ENCODE data around the gene RALGAPA1. TPM values are rescaled to one million over a fixed set of nuclear protein-coding genes. Genes with fewer than 3 reads are reported as not detected.

RALGAPA1 gene
- total RNA-seq, 4 donors from 2014 or later: 81.9 to 113 (median 99.6) TPM

DNA sequence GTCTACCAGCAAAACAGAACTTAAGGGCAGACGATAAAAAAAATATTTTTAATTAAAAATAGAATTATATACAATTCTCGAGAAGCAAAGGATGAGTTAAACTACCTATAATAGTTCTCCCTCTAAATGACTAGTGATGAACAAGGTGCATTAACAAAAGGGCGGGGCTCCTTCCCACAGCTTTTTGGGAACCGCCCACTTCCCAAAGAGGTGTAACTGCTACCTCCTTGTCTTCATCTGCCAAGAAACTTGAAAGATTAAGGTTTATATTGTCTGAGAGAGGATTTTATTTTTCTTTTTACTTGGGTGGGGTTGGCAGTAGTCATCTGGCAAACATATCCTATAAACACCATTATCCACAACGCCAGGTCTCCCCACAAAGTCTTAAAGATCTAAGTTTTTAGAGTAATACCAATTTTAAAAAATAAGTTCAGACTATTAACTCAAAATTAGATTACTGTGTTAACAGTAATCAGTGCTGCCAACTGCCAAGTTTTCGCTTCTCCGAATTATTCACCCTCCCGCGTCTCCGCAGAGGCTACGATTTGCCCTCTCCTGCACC is 938 bp downstream of the RALGAPA1 start:
- DNase-seq (ENCODE audit: low spot score in 2 of 2): no peak
- Histone ChIP-seq H3K36me3 (peaks cover 0 to 6% (median 0%) of the 10 kb centered on the region in 3 donors), H3K4me1 (peaks cover 0 to 32% (median 13%) of the 10 kb centered on the region in 4 donors), H3K27ac (peak overlapping the region; percentile 78 to 92 (median 91)), H3K27me3 (no peaks in the 10 kb centered on the region), H3K9me3 (no peaks in the 10 kb centered on the region), H3K4me3 (peak overlapping the region; percentile 46 to 84 (median 82))
- WGBS, 2 donors: 3 to 5% methylated on average over 11 of the region's 11 CpGs
- TF ChIP-seq, protein P1, sequence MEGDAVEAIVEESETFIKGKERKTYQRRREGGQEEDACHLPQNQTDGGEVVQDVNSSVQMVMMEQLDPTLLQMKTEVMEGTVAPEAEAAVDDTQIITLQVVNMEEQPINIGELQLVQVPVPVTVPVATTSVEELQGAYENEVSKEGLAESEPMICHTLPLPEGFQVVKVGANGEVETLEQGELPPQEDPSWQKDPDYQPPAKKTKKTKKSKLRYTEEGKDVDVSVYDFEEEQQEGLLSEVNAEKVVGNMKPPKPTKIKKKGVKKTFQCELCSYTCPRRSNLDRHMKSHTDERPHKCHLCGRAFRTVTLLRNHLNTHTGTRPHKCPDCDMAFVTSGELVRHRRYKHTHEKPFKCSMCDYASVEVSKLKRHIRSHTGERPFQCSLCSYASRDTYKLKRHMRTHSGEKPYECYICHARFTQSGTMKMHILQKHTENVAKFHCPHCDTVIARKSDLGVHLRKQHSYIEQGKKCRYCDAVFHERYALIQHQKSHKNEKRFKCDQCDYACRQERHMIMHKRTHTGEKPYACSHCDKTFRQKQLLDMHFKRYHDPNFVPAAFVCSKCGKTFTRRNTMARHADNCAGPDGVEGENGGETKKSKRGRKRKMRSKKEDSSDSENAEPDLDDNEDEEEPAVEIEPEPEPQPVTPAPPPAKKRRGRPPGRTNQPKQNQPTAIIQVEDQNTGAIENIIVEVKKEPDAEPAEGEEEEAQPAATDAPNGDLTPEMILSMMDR (IDR thresholded peaks at IDR 0.05): no peak
- TF ChIP-seq EP300 (IDR thresholded peaks at IDR 0.05) (peak in 1 of 2 donors; percentile 15), POLR2A (IDR thresholded peaks at IDR 0.05) (no peak)

DNA sequence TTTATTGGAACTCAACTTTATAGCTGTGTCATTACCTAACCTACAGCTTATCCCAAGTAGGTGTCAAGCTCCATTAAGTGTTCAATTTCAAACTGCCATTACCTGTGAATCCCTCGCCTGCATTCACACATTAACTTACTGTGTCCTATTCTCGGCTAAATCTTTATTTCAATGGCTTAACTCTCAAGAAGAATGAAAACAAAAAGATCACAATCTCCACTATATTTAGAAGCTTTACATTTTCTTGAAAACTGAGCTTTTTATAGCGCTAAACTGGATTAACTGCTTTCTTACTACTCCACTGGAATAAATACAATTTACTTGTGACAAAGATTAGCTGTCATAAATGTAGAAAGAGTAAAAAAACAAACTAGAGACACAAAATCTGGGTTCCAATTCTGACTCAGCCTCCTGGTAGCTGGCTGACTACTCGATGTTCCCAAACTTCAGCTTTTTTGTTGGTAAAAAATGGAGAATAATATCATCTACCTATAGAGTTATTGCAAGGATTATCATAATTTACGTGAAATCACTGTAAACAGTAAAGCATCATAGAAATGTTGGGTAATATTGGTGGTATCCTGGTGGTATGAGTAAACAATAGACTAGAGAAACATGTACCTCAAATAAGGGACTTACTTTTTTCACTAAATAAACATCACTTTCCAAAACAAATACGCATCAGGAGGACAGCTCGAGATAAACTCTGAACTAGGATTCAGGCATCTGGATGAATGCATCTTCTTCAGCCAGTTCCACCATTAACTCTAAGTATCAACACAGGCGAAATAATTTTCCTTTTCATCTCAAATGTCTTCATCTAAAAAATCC is 1.7 kb downstream of the RALGAPA1 start:
- peaks cover 0 to 40% (median 13%) of the 10 kb centered on the region in 4 donors for H3K4me1 ChIP-seq
- peaks cover 0 to 6% (median 0%) of the 10 kb centered on the region in 3 donors for H3K36me3 ChIP-seq
- TF ChIP-seq, protein P1 (IDR thresholded peaks at IDR 0.05): no peak
- TF ChIP-seq POLR2A (IDR thresholded peaks at IDR 0.05): no peak
- no peak for TF ChIP-seq EP300 (IDR thresholded peaks at IDR 0.05)
- H3K9me3 ChIP-seq: no peaks in the 10 kb centered on the region
- no peaks in the 10 kb centered on the region for H3K27me3 ChIP-seq
- no peak for DNase-seq (ENCODE audit: low spot score in 2 of 2)
- H3K4me3 ChIP-seq: peak overlapping the region; percentile 46 to 84 (median 82)
- peak overlapping the region in 1 of 4 donors; percentile 92 for H3K27ac ChIP-seq
- 60 to 62% methylated on average over 8 of the region's 8 CpGs for WGBS, 2 donors

DNA sequence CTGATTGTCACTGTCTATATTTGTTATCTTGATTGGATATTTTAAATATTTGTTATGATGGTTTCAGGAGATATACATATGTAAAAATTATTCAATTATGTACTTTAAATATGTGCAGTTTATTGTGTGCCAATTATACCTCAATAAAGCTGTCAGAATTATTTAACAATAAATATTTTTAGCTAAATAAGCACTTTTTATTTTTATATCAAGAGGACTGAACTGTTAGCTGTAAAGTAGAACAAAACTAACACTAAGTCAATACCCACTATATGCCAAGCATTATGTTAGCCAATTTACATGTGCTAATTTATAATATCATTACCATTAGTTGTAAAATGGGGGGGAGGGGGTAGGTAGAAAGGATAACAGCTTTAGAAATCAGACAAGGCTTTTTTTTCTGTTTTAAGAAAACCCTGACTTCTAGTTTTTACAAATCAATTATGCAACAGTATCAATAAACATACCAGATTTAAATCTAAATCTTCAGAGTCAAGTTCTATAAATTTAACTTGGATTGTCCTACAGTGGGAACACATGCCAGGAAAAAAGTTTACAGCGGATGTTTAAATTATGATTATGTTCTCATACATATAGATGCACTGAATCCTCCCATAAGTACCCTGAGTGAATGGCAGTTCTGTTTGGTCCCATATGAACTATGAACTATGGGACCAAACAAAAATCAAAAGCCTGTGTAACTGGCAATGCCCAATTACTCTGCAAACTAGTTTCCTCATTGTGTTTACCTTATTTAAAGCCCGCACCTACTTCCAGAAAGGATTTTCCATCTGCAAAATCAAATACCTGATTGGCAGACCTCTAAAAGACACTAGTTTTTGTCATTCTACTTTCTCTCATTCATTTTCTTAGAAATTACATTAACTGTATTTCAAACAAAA is 2.8 kb downstream of the RALGAPA1 start:
- WGBS, 2 donors: 58 to 63% methylated on average over 2 of the region's 2 CpGs
- DNase-seq (ENCODE audit: low spot score in 2 of 2): no peak
- no peak overlapping the region for H3K27ac ChIP-seq
- H3K4me1 ChIP-seq: peaks cover 0 to 51% (median 13%) of the 10 kb centered on the region in 4 donors
- TF ChIP-seq POLR2A (IDR thresholded peaks at IDR 0.05) (no peak), EP300 (IDR thresholded peaks at IDR 0.05) (no peak)
- TF ChIP-seq, protein P1 (IDR thresholded peaks at IDR 0.05): no peak
- H3K4me3 ChIP-seq: no peak overlapping the region
- H3K9me3 ChIP-seq: no peaks in the 10 kb centered on the region
- no peaks in the 10 kb centered on the region for H3K27me3 ChIP-seq
- H3K36me3 ChIP-seq: peaks cover 0 to 6% (median 0%) of the 10 kb centered on the region in 3 donors

DNA sequence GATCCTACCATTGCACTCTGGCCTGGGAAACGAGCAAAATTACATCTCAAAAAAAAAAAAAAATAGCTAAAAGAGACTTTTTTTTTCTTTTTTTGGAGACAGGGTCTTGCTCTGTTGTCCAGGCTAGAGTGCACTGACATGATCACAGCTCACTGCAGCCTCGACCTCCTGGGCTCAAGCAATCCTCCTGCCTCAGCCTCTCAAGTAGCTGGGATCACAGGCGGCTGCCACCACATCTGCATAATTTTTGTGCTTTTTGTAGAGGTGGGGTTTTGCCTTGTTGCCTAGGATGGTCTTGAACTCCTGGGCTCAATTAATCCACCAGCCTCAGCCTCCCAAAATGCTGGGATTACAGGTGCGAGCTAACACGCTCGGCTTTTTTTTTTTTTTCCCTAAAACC is 11.3 kb downstream of the RALGAPA1 start:
- Histone ChIP-seq H3K36me3 (no peaks in the 10 kb centered on the region), H3K27me3 (no peaks in the 10 kb centered on the region), H3K9me3 (no peaks in the 10 kb centered on the region), H3K4me1 (peaks cover 0 to 20% (median 0%) of the 10 kb centered on the region in 4 donors), H3K4me3 (no peak overlapping the region), H3K27ac (no peak overlapping the region)
- WGBS, 2 donors: 93 to 98% methylated on average over 6 of the region's 6 CpGs
- TF ChIP-seq, protein P1 (IDR thresholded peaks at IDR 0.05): no peak
- TF ChIP-seq POLR2A (IDR thresholded peaks at IDR 0.05) (no peak), EP300 (IDR thresholded peaks at IDR 0.05) (no peak)
- DNase-seq (ENCODE audit: low spot score in 2 of 2): no peak
